ENCODE measurements around the gene MYH14. TPM values are rescaled to one million over a fixed set of nuclear protein-coding genes. Genes with fewer than 3 reads are reported as not detected.
A peak's percentile ranks its signal among the peaks of the same experiment; 100 is the strongest.

Gene MYH14
- polyA plus RNA-seq, 3 donors: not detected

- Mint-ChIP-seq H3K27me3 (ENCODE audit: low read depth in 3 of 3) (peaks cover 3 to 16% (median 5%) of the 10 kb centered on the region in 3 donors), H3K4me3 (no peak overlapping the region), H3K9me3 (no peaks in the 10 kb centered on the region), H3K27ac (peak overlapping the region in 1 of 7 donors; percentile 52), H3K4me1 (no peaks in the 10 kb centered on the region), H3K36me3 (no peaks in the 10 kb centered on the region)
- Histone ChIP-seq H3K4me1 (ENCODE audit: control insufficient read depth in 1 of 2, insufficient read depth in 2 of 2, low read length in 2 of 2) (no peaks in the 10 kb centered on the region), H3K27me3 (ENCODE audit: control insufficient read depth in 2 of 2, insufficient read depth in 2 of 2, low read length in 2 of 2) (no peaks in the 10 kb centered on the region), H2AFZ (ENCODE audit: insufficient read depth, low read depth, low read length, poor library complexity, severe bottlenecking) (no peak overlapping the region), H3K27ac (ENCODE audit: low read depth in 1 of 2, low read length in 2 of 2) (no peak overlapping the region), H3K79me2 (ENCODE audit: insufficient read depth, low read length) (no peaks in the 10 kb centered on the region), H3K36me3 (replicated peaks in 1 of 2; ENCODE audit: control insufficient read depth in 1 of 2, insufficient read depth in 2 of 2, low read length in 2 of 2) (no peaks in the 10 kb centered on the region), H3K4me3 (replicated peaks in 1 of 3; ENCODE audit: low read depth in 2 of 3, low read length in 3 of 3) (no peak overlapping the region), H3K9me3 (replicated peaks in 1 of 2; ENCODE audit: control insufficient read depth in 1 of 2, insufficient read depth in 1 of 2, low read length in 2 of 2) (no peaks in the 10 kb centered on the region), H3K9ac (ENCODE audit: insufficient read depth, low read length, poor library complexity, severe bottlenecking) (no peak overlapping the region), H3K4me2 (replicated peaks; ENCODE audit: extremely low read depth, low read length, poor library complexity, severe bottlenecking) (no peak overlapping the region), H4K20me1 (ENCODE audit: insufficient read depth, low read length) (no peaks in the 10 kb centered on the region)
- TF ChIP-seq CTCF (IDR thresholded peaks at IDR 0.05): no peak
- 96% methylated on average over 3 of the region's 8 CpGs for WGBS (ENCODE audit: insufficient coverage)
- intact Hi-C loops (cut with micrococcal nuclease): no loop called here
- DNase-seq: no peak
Measured at GRCh38 chr19:50266041-50266440, 62.6 kb downstream of the MYH14 start.

- H3K4me3 Mint-ChIP-seq: no peak overlapping the region
- Histone ChIP-seq H3K4me1 (ENCODE audit: control insufficient read depth in 1 of 2, insufficient read depth in 2 of 2, low read length in 2 of 2) (no peaks in the 10 kb centered on the region), H3K4me3 (replicated peaks in 1 of 3; ENCODE audit: low read depth in 2 of 3, low read length in 3 of 3) (no peak overlapping the region), H2AFZ (ENCODE audit: insufficient read depth, low read depth, low read length, poor library complexity, severe bottlenecking) (no peak overlapping the region), H3K9ac (ENCODE audit: insufficient read depth, low read length, poor library complexity, severe bottlenecking) (no peak overlapping the region), H3K79me2 (ENCODE audit: insufficient read depth, low read length) (no peaks in the 10 kb centered on the region), H4K20me1 (ENCODE audit: insufficient read depth, low read length) (no peaks in the 10 kb centered on the region), H3K36me3 (replicated peaks in 1 of 2; ENCODE audit: control insufficient read depth in 1 of 2, insufficient read depth in 2 of 2, low read length in 2 of 2) (no peaks in the 10 kb centered on the region), H3K4me2 (replicated peaks; ENCODE audit: extremely low read depth, low read length, poor library complexity, severe bottlenecking) (no peak overlapping the region), H3K27me3 (ENCODE audit: control insufficient read depth in 2 of 2, insufficient read depth in 2 of 2, low read length in 2 of 2) (no peaks in the 10 kb centered on the region), H3K9me3 (replicated peaks in 1 of 2; ENCODE audit: control insufficient read depth in 1 of 2, insufficient read depth in 1 of 2, low read length in 2 of 2) (no peaks in the 10 kb centered on the region), H3K27ac (ENCODE audit: low read depth in 1 of 2, low read length in 2 of 2) (no peak overlapping the region)
- peaks cover 5 to 18% (median 6%) of the 10 kb centered on the region in 3 donors for H3K27me3 Mint-ChIP-seq (ENCODE audit: low read depth in 3 of 3)
- H3K36me3 Mint-ChIP-seq: no peaks in the 10 kb centered on the region
- intact Hi-C loops (cut with micrococcal nuclease): no loop called here
- WGBS (ENCODE audit: insufficient coverage): 22% methylated on average over 14 of the region's 20 CpGs
- no peak for TF ChIP-seq CTCF (IDR thresholded peaks at IDR 0.05)
- no peaks in the 10 kb centered on the region for H3K9me3 Mint-ChIP-seq
- no peak for DNase-seq
- no peak overlapping the region for H3K27ac Mint-ChIP-seq
- no peaks in the 10 kb centered on the region for H3K4me1 Mint-ChIP-seq
Measured at GRCh38 chr19:50266896-50267295, 63.5 kb downstream of the MYH14 start.

Measured in CD14-positive monocyte (primary cell).